ENCODE measurements around the gene KCNC4.

Gene KCNC4

DNA sequence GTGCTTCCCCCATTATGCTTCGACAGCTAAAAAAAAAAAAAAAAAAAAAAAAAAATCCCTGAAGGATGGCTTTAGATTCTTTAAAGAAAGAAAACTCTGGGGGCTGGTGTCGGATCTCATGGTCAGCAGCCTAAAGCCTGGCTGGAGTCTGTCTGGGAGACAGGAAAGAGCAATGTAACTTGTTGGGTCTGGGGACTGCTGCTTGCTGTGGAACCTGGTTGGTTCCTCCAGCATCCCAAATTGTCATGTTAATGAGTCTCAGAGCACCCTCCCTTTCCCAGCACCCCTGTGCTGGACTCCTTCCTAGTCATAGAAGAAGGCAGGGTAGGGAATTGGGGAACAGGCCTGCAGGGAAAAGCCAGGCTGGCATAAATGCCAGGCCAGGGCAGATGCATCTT lies 3.0 kb downstream of the KCNC4 start:
- H3K36me3 ChIP-seq (ENCODE audit: control insufficient read depth, insufficient read depth, low read length) = no peaks in the 10 kb centered on the region
- no peaks in the 10 kb centered on the region for H3K9me3 ChIP-seq (ENCODE audit: control insufficient read depth, insufficient read depth, low read depth, low read length)
- peaks cover 30% of the 10 kb centered on the region for H3K4me1 ChIP-seq (ENCODE audit: control insufficient read depth, insufficient read depth, low read length)
- H3K27ac ChIP-seq (ENCODE audit: low read depth, low read length) = no peak overlapping the region
- no peak overlapping the region for H3K4me3 ChIP-seq (ENCODE audit: low read depth, low read length)
- no peak overlapping the region for H3K9ac ChIP-seq (ENCODE audit: low read length)
- H3K27me3 ChIP-seq (ENCODE audit: control insufficient read depth, insufficient read depth, low read length) = peaks cover 27% of the 10 kb centered on the region

DNA sequence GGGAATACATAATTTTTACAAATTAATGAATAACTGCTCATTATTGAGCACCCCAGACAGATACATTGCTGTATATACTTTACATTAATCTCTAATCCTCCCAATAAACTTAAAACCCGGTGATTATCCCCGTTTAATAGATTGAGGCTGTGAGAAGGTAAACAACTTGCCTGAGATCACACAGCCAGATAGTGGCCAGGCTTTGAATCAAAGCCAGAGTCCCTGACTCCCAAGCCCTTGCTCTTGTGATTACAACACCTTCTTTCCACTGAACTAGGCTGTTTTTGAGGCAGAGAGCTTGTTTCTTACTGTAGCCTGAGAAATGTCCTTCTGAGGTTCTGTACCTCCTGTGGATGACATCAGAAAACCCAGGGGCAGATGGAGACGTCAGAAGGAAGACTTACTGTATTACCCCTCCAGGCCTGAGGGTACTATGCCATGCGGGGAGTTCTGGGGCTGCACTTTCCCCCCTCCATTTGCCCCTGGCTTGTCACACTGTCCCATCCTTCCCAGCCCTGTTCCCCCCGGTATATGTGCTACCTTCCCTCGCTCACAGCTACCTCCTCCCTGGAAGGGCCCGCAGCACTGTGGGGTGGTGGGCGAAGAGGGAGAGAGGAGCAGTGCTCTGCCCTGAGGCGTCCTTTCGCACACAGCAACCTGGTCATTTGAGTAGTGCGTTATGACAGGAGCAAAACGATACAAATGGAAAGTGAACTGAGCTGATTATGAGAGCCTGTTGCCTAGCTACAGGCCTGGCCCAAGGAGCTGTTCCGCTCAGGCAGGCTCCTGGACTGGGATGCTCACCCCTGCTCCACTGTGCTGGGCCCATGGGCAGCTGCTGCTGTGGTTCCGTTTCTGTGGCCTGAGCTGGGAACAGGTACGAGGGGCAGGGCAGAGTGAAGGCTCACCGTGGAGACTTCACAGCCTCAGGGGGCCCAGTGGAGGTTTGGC lies 4.6 kb downstream of the KCNC4 start:
- H3K4me1 ChIP-seq (ENCODE audit: control insufficient read depth, insufficient read depth, low read length) = peaks cover 22% of the 10 kb centered on the region
- H3K9me3 ChIP-seq (ENCODE audit: control insufficient read depth, insufficient read depth, low read depth, low read length) = no peaks in the 10 kb centered on the region
- H3K9ac ChIP-seq (ENCODE audit: low read length) = no peak overlapping the region
- H3K27me3 ChIP-seq (ENCODE audit: control insufficient read depth, insufficient read depth, low read length) = peaks cover 24% of the 10 kb centered on the region
- H3K27ac ChIP-seq (ENCODE audit: low read depth, low read length) = no peak overlapping the region
- H3K4me3 ChIP-seq (ENCODE audit: low read depth, low read length) = no peak overlapping the region
- H3K36me3 ChIP-seq (ENCODE audit: control insufficient read depth, insufficient read depth, low read length) = no peaks in the 10 kb centered on the region

DNA sequence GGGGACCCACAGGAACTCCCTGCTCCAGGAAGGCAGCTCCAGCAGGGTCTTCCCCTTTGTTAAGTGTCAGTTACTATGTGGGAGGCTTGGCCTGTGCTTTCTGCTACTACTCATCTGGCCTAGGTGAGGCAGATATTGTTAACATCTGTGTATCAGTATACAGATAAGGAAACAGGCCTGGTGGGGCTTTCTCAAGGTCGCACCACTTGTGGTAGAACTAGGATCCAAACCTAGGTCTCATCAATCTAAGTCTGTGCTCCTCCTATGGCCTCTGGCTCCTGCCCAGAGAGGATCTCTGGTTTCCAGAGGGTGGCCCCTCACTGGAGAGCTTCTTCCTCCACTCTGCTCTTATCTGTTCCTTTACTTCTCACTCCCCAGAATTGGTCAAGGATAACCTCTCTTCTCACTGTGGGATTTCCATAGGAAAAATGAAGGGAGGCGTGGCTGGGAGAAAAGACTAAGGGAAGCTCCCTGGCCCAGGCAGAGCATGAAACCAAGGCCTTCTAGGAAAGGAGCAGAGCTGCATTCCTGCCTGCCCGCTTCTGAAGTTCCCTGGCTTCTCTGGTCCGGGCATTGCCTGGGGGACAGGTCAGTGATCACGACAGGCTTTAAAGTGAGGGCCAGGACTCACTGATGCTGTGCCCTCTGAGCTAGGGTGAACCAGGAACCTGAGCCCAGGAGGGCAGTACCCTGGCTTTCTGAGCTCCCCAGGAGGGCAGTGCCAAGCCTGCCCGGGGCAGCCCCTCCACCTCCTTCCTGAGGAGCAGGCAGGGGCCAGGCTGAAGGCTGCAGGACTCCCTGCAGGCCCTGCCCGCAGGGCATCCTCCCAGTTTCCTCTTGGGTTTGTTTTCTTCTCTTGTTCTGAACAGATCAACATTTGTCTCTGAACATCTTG lies 5.8 kb downstream of the KCNC4 start:
- H3K27me3 ChIP-seq (ENCODE audit: control insufficient read depth, insufficient read depth, low read length) = peaks cover 21% of the 10 kb centered on the region
- H3K4me1 ChIP-seq (ENCODE audit: control insufficient read depth, insufficient read depth, low read length) = peaks cover 22% of the 10 kb centered on the region
- H3K9me3 ChIP-seq (ENCODE audit: control insufficient read depth, insufficient read depth, low read depth, low read length) = no peaks in the 10 kb centered on the region
- no peak overlapping the region for H3K27ac ChIP-seq (ENCODE audit: low read depth, low read length)
- no peaks in the 10 kb centered on the region for H3K36me3 ChIP-seq (ENCODE audit: control insufficient read depth, insufficient read depth, low read length)
- no peak overlapping the region for H3K4me3 ChIP-seq (ENCODE audit: low read depth, low read length)
- H3K9ac ChIP-seq (ENCODE audit: low read length) = no peak overlapping the region

DNA sequence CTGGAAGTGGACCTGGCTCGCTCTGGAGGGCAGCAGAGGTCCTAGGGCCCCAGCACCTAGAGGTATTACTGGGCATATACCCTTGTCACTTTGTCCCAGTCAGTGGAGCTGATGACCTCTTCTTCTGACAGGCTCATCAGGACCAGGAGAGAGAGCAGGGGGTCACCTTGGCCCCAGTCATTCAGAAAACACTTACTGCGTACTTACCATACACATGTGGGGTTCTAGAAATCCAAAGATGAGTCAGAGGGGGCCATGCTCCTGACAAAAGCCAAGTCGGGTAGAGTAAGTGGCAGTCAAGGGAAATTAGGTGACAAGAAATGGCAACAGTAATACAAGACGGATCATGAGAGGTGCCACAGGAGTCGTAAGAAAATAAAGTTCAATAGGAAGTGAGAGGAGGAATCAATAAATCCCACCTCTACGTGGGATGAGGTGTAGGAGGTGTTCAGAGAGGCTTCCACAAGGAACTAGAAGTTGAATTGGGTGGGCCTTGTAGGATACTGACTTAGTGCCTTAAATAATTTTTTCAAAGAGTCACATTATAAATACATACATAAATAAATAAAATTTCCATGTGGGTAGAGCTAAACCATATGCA lies 6.8 kb downstream of the KCNC4 start:
- H3K4me3 ChIP-seq (ENCODE audit: low read depth, low read length) = no peak overlapping the region
- no peaks in the 10 kb centered on the region for H3K36me3 ChIP-seq (ENCODE audit: control insufficient read depth, insufficient read depth, low read length)
- H3K27me3 ChIP-seq (ENCODE audit: control insufficient read depth, insufficient read depth, low read length) = peaks cover 10% of the 10 kb centered on the region
- no peak overlapping the region for H3K9ac ChIP-seq (ENCODE audit: low read length)
- H3K4me1 ChIP-seq (ENCODE audit: control insufficient read depth, insufficient read depth, low read length) = peaks cover 16% of the 10 kb centered on the region
- H3K9me3 ChIP-seq (ENCODE audit: control insufficient read depth, insufficient read depth, low read depth, low read length) = no peaks in the 10 kb centered on the region
- no peak overlapping the region for H3K27ac ChIP-seq (ENCODE audit: low read depth, low read length)

DNA sequence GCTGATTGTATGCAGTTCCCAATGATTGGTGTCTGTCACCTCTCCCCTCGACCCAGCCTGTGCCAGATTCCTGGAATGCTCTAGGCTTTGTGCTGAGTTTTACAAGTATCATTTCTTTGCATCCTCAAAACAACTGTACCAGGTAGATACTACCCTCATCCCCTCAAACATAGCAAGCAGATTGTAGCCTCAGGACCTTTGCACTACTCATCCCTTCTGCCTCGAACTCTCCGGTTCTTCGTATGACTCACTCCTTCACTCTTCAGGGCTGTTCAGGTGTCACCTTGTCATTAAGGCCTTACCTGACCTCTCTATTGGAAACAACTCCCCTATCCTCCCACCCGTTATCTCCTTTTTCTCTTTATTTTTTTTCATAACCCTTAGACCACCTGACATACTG lies 8.0 kb downstream of the KCNC4 start:
- H3K27ac ChIP-seq (ENCODE audit: low read depth, low read length) = no peak overlapping the region
- H3K4me1 ChIP-seq (ENCODE audit: control insufficient read depth, insufficient read depth, low read length) = peaks cover 6% of the 10 kb centered on the region; the same call in 1 of the 2 replicates
- H3K27me3 ChIP-seq (ENCODE audit: control insufficient read depth, insufficient read depth, low read length) = no peaks in the 10 kb centered on the region; the same call in 1 of the 2 replicates
- no peak overlapping the region for H3K4me3 ChIP-seq (ENCODE audit: low read depth, low read length)
- peaks cover 4% of the 10 kb centered on the region for H3K36me3 ChIP-seq (ENCODE audit: control insufficient read depth, insufficient read depth, low read length)
- no peaks in the 10 kb centered on the region for H3K9me3 ChIP-seq (ENCODE audit: control insufficient read depth, insufficient read depth, low read depth, low read length)
- no peak overlapping the region for H3K9ac ChIP-seq (ENCODE audit: low read length)

DNA sequence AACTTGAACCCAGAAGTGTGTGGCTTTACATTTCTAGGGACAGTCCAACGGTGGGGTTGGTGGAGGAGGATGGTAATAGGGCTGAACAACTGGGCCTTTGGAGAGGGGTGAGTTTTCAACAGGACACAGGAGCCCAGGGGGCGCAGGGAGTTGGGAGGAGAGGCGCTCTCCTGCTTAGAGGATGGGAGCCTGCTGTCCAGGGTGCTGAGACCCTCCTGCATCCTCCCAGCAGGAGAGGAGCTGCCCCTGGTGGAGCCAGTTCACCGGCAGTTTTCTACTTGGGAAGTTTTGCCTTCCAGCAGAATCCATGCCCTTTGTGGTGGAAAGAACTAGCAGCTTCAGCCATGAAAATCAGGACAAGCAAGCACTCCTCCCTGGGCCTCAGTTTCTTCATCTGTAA lies 8.6 kb downstream of the KCNC4 start:
- peaks cover 10% of the 10 kb centered on the region for H3K36me3 ChIP-seq (ENCODE audit: control insufficient read depth, insufficient read depth, low read length)
- H3K27ac ChIP-seq (ENCODE audit: low read depth, low read length) = no peak overlapping the region
- H3K4me3 ChIP-seq (ENCODE audit: low read depth, low read length) = no peak overlapping the region
- H3K27me3 ChIP-seq (ENCODE audit: control insufficient read depth, insufficient read depth, low read length) = no peaks in the 10 kb centered on the region; the same call in 1 of the 2 replicates
- no peaks in the 10 kb centered on the region for H3K9me3 ChIP-seq (ENCODE audit: control insufficient read depth, insufficient read depth, low read depth, low read length)
- no peak overlapping the region for H3K9ac ChIP-seq (ENCODE audit: low read length)
- peaks cover 3% of the 10 kb centered on the region; the same call in 1 of the 2 replicates for H3K4me1 ChIP-seq (ENCODE audit: control insufficient read depth, insufficient read depth, low read length)

DNA sequence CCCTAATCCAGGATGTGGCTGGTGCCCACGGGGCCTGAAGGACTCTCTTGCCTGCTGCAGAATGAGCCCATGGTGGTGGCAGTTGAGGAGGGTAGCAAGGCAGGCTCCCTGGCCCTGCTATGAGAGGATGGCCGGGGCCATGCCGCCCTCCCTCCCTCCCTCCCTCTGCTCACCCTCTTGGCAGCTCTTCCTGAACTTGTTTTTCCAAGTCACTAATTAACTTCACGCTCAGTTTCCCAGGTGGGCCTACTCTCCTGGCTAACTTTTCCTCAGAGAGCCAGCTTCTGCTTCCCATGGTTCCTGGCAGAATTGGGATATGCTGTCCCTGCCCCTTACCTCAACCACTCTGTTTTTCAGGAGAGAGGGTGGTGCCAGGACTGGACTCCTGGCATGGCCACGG lies 10.2 kb downstream of the KCNC4 start:
- Histone ChIP-seq H3K4me3 (ENCODE audit: low read depth, low read length) (no peak overlapping the region), H3K9ac (ENCODE audit: low read length) (no peak overlapping the region), H3K4me1 (ENCODE audit: control insufficient read depth, insufficient read depth, low read length) (peaks cover 3% of the 10 kb centered on the region; the same call in 1 of the 2 replicates), H3K27ac (ENCODE audit: low read depth, low read length) (no peak overlapping the region), H3K36me3 (ENCODE audit: control insufficient read depth, insufficient read depth, low read length) (peaks cover 12% of the 10 kb centered on the region), H3K9me3 (ENCODE audit: control insufficient read depth, insufficient read depth, low read depth, low read length) (no peaks in the 10 kb centered on the region), H3K27me3 (ENCODE audit: control insufficient read depth, insufficient read depth, low read length) (no peaks in the 10 kb centered on the region)

DNA sequence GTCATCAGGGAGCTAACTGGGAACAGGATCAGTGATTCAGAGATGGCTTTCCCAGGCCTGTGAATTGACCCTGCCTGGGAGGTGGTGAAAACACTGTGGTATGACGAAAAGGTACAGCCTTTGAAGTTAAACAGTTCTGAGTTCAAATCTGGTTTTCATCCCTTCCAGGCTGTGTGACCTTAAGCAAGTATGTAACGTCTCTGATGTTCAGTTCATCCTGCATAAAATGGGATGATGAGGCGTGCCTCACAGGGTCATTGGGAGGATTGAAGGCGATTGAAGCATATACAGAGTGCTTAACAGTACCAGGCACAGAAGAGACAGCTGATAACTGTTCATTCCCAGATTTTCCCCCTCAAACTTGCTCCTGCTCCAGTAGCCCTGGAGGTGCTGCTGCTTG lies 11.0 kb downstream of the KCNC4 start:
- 0 out of 2 replicates have a peak, but pooled peaks cover 3% of the 10 kb centered on the region for H3K4me1 ChIP-seq (ENCODE audit: control insufficient read depth, insufficient read depth, low read length)
- H3K27ac ChIP-seq (ENCODE audit: low read depth, low read length) = no peak overlapping the region
- H3K9me3 ChIP-seq (ENCODE audit: control insufficient read depth, insufficient read depth, low read depth, low read length) = no peaks in the 10 kb centered on the region
- H3K4me3 ChIP-seq (ENCODE audit: low read depth, low read length) = no peak overlapping the region
- peaks cover 12% of the 10 kb centered on the region for H3K36me3 ChIP-seq (ENCODE audit: control insufficient read depth, insufficient read depth, low read length)
- H3K9ac ChIP-seq (ENCODE audit: low read length) = no peak overlapping the region
- H3K27me3 ChIP-seq (ENCODE audit: control insufficient read depth, insufficient read depth, low read length) = no peaks in the 10 kb centered on the region

DNA sequence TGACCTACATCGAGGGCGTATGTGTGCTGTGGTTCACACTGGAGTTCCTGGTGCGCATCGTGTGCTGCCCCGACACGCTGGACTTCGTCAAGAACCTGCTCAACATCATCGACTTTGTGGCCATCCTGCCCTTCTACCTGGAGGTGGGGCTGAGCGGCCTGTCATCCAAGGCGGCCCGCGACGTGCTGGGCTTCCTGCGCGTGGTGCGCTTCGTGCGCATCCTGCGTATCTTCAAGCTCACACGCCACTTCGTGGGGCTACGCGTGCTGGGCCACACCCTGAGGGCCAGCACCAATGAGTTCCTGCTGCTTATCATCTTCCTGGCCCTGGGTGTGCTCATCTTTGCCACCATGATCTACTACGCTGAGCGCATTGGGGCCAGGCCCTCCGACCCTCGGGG lies 13.0 kb downstream of the KCNC4 start:
- H3K9me3 ChIP-seq (ENCODE audit: control insufficient read depth, insufficient read depth, low read depth, low read length) = no peaks in the 10 kb centered on the region
- no peak overlapping the region for H3K27ac ChIP-seq (ENCODE audit: low read depth, low read length)
- H3K9ac ChIP-seq (ENCODE audit: low read length) = no peak overlapping the region
- no peaks in the 10 kb centered on the region for H3K4me1 ChIP-seq (ENCODE audit: control insufficient read depth, insufficient read depth, low read length)
- peaks cover 19% of the 10 kb centered on the region for H3K36me3 ChIP-seq (ENCODE audit: control insufficient read depth, insufficient read depth, low read length)
- no peaks in the 10 kb centered on the region for H3K27me3 ChIP-seq (ENCODE audit: control insufficient read depth, insufficient read depth, low read length)
- no peak overlapping the region for H3K4me3 ChIP-seq (ENCODE audit: low read depth, low read length)

DNA sequence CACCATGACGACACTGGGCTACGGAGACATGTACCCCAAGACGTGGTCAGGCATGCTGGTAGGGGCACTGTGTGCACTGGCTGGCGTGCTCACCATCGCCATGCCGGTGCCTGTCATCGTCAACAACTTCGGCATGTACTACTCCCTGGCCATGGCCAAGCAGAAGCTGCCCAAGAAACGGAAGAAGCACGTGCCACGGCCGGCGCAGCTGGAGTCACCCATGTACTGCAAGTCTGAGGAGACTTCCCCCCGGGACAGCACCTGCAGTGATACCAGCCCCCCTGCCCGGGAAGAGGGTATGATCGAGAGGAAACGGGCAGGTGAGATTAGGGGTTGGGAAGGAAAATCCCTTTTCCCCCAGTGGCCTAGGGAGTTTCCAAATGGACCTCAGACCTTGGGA lies 13.5 kb downstream of the KCNC4 start:
- no peak overlapping the region for H3K27ac ChIP-seq (ENCODE audit: low read depth, low read length)
- H3K9ac ChIP-seq (ENCODE audit: low read length) = no peak overlapping the region
- peaks cover 19% of the 10 kb centered on the region for H3K36me3 ChIP-seq (ENCODE audit: control insufficient read depth, insufficient read depth, low read length)

More for the DNA sequence above, 13.5 kb downstream of the KCNC4 start:
- Histone ChIP-seq H3K27me3 (ENCODE audit: control insufficient read depth, insufficient read depth, low read length) (no peaks in the 10 kb centered on the region), H3K9me3 (ENCODE audit: control insufficient read depth, insufficient read depth, low read depth, low read length) (no peaks in the 10 kb centered on the region), H3K4me3 (ENCODE audit: low read depth, low read length) (no peak overlapping the region), H3K4me1 (ENCODE audit: control insufficient read depth, insufficient read depth, low read length) (no peaks in the 10 kb centered on the region)
